SIG-M5 treated with dmso at 0.1 percent for 504 hours (cell line): ENCODE measurements around the gene PSAP.

Source experiments
- DNase-seq: peaks from one replicate; lab custom pipeline; 2025; ENCODE audit not compliant: unreplicated experiment; lab: John Stamatoyannopoulos, UW

The PSAP gene

DNA sequence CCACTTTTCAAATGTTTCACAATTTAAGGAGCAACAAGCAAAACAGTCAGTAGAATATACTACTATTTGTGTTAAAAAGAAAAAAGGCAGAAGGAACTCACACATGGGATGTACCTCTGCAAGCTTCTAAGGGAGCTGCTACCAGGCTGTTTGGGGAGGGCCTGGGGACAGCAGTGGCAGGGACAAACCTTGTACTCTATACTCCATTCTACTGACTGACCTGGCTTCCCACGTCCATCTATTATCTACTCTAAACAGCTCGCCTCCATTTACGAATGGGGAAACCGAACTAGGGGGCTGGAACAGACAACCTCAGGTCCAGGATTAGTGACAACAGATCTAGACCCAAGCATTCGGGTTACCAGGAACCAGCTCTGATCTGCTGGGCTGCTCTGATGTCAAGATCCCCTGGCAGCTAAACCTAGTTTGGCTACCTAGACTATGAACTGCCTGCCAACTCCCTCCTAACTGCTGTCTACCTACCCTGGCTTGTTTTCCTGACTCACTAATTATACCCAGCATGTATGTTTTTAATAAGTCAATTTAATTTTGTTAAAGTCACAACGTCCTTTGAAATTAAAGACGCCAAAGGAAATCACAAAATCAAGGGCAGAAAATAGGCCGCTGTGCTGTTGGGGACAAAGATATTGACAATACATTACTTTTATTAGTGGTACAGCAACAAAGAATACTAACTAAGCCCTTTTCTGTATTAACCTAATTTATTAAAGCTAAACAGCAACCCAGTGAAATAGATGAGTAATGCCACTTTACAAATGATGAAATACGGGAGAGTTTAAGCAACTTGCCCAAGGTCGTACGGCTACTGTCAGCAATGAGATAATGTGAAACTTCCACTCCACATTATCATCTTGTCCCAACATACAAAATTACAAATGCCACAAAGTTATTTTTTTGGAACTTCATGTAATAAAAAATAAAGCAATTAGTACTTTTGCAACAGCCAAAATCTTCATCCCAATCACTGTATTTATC lies 5.3 kb downstream of the PSAP start:
- peak; percentile 24 for DNase-seq

DNA sequence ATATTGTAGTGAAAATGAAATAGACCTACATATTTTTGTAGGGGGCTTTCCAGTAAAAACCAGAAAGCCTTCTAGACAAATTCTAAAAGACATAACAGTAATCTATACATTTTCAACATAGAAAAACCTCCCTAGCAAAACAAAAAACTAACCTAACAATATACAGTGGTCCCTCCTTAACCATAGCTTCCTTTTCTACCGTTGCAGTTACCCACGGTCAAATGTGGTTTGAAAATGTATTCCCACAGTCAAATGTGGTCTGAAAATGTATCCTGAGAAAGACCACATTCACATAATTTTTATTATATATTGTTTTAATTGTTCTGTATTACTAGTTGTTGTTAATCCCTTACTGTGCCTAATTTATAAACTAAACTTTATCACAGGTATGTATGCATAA lies 6.4 kb downstream of the PSAP start:
- no peak for DNase-seq

DNA sequence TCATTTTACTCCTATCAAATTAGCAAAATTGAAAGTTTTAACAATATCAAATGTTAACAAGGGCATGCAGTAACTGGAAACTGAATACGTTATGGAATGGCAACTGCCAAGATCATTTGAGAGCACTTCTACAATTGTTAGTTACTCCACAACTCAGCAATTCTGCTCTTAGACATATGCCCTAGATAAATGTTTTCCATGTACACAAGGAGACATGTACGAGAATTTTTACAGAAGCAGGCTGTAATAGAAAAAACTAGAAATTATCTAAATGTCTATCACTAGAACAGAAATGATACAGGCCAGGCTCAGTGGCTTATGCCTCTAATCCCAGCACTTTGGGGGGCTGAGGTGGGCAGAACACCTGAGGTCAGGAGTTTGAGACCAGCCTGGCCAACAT lies 7.0 kb downstream of the PSAP start:
- DNase-seq, result no peak

DNA sequence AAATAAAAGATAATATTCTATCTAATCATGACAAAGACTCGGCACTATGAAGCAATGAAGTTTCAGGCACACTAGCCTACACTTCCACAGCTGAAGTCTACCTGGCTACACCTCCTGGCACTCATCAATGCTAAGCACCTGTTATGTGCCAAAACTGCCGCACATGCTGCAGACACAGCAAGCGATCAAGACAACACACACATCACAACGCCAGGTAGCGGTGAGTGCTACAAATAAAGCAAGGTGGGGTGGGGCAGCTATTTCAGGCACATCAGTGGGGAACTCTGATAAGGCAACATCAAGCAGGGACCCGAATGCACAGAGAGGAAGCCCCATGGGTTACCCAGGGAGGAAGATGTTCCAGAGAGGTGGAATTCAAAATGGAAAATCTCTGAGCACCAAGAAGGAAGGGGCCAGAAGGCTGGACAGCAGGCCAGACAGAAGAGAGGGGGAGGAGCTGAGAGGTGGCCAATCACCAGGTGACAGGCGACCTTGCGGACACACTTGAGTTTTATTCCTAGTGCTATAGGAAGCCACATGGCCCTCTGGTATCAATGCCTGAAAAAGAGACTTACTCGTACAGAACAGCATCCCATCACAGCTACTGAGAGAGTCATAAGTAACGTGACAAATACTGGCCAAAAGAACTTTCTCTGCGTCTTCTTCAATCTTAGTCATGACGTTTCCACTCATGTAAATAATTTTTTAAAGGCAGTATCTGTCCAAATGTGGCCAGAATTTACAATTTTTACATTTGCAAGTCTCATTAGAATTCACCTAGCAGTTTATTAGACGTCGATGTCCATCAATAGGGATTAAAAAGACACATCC lies 8.0 kb downstream of the PSAP start:
- no peak for DNase-seq

DNA sequence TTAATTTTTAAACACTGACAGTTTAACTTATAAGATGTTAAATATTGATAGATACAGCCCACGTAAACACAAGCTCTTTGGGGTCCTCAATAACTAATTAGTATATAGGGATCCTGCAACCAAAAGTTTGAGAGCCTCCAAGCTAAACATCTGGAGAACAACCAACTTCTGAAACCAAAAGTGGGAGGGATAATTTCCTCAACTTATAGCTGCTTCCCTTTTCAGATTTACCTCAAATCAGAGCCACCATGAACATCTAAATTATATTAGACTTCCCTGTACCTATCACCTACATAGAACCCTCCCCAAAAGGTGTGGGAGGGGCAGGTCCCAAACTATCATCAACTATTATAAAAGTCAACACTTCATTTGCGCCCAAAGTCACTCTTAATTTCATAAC lies 8.6 kb downstream of the PSAP start:
- no peak for DNase-seq

DNA sequence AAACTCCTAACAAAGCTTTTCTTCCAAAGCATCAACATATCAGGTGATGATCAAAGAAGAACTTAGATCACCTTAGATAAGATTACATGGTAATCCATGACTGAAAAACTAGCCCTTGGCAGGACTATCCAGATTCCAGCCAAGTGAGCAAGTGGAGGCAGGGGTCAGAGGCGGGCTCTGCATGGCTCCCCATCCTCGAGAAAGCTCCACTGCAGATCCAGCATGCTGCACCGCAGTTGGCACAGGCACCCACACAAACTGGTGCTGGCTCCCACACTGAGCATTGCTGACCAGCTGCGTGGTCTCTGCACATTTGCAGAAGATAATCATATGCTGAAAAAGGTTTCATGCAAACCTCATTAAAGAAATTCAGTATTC lies 10.1 kb downstream of the PSAP start:
- no peak for DNase-seq

DNA sequence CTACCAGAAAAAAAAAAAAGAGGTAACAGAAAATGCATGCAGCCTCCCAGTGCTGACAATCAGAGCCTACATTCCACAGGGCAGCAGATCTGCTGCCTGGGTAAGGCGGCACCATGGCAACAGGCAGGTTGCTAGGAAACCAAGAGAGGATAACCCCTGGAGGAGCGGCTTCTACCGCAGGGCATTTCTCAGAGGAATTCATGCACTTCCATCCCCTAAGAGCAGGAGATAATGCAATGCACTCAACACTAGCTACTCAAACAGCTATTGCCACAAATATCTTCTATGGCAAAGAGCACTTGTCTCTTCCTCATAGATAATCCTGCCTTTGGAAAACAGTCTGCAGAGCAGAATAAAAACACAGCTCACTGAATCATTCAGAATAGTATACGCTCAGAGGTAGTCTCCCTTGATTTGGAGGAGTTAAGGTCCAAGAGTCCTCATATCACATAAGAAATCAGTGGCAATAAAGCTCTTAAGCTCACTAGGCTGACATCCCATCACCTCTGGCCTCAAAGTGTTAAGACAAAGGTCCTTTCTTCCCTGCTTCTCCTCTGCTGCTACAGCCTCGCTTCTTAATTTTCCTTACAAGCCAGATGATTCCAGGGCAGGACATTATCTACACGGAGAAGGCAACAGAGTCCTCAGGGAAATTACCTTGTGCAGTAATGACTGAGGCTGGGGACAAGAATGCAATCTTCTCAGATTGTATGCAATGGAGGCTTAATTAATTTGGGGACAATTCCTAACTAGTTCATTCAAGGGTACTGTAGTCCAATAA lies 10.7 kb downstream of the PSAP start:
- peak; percentile 20 for DNase-seq

DNA sequence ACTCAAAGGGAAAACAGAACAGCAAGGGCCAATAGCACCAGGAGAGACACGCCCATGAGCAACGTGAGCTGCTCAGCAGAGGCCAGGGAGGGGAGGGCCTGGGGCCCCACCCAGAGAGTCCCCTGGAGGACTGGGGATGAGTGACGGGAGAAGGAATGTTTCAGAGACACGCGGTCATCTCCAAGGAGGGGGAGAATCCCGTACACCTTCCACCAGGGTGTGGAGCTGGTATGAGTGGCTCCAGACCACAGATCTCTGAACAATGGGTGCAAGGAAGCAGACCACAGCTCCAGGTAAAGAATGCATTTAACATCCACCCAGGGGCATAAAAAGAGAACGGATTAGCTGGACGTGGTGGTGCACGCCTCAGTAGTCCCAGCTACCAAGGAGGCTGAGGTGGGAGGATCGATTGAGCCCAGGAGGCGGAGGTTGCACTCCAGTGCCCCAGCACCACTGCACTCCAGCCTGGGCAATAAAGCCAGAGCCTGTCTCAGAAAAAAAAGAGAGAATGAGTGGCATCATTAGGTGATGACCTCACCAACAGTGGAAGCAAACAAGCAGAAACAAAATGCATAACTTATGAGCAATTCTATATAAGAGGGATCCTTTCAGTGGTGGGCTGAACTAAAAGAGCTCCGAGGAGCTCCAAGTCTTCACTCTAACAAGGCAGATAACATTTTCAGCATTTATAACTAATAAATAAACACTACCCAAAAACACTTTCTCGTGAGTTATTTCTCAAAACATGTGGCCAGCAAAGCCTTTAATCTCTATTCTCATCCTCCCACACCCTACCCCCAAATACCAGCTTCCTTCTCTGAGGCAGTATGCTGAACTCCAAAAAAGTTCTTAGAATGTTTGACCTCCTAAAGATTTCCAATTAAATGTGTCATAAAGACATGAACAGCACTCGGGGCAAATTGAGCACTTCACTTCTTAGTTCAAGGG lies 12.5 kb downstream of the PSAP start:
- no peak for DNase-seq

DNA sequence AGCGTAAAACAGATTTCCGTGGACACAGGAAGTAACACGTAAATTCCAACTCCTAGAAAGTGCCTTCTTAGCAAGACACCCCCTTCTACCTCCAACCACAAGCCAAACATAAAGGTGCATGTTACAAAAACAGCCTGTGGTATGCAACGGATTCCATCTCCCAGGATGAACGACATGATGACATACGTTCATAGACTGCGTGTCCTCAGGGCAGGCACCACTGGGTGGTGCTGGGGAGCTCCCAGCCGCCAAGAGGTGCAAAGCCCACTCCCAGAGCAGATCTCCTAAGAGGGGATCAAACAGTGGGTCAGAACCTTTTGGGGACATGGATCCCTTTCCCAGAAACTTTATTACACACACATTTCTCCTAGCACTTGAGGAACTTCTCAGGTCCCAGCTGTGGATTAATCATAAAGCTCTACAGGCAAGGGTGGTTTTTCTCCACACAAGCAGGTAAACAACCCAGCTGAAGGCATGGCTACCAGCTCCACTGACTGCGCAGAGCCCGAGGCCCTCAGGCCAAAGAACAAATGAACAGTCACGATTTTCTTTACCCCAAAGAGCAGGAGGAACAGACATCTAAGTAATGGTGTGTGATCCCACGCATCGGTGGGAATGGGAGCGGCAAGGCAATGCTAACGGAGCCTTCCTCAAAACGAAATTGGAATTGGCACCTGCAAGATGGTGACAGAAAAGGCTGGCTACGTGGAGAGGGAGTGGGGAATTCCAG lies 13.8 kb downstream of the PSAP start:
- DNase-seq, result no peak

DNA sequence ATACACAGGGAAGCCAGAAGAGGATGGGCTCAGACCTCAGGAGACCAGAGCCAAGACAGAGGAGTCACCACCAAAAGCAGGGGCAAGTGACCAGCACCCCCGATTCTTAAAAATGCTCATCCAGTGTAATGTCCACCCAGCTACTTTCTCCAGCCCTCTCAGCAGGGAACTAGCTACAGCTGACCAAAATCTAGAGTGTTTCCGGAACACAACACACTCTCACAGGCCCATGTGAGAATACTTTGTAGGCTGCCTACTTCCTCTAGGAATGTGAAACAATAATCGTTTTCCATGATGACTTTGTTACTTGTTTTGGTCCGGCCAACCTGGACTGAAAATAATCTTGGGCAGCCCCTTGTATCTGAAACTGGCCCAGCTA lies 14.5 kb downstream of the PSAP start:
- DNase-seq, result no peak

DNA sequence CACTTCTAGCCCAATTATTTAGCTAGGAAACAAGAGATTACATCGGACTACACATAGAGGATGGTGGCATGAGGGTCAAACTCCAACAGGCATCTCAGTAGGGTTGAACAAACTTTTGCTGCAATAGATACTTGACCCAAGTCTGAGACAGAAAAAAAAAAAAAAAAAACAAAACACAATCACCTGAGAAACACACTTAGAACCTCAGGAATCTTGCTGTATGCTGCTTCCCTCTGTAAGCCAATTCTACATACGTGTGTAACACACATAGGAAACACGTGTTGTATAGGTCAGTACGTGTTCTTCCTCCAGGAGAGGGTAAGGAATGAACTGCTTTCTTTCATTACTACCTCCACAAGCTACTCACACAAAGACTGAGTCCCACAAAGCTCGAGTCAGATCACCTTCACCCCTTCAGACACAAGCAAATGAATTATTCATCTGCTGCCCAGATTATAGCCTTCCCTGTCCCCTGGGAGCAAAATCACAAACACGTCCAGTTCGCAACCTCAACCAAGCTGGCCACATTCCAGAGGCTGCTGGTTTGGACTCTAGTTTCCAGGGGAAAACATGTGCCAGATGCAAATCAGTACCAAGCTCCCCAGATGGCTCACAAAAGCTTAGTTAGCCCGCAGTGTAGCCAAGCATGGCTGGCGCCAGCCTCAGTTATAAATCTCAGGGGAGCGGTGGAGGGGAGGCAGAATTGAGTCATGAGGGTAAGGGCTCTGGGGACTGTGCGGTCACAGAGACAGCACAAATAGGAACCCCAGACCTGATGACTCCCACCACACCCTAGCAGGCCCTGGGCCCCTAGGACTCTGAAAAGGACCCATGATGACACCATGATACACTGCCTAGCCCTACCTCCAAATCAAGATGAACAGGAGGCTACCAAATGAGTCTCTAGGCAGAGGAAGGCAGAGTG lies 15.1 kb downstream of the PSAP start:
- DNase-seq, result no peak

DNA sequence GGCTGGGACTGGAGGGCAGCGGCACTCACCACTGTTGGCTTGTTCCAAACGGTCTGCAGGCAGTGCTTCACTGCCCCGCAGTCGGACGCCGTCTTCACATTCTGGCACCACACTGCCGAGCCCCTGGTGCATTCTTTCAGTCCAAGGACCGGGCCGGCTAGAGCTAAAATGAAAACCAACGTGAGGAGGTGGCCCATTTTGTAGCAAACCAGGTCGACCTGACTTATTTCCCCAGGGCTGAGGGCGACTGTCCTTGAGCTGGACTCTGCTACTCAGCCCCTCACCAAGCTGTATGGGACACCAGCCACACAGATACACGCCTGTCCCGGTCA lies 16.7 kb downstream of the PSAP start:
- no peak for DNase-seq

DNA sequence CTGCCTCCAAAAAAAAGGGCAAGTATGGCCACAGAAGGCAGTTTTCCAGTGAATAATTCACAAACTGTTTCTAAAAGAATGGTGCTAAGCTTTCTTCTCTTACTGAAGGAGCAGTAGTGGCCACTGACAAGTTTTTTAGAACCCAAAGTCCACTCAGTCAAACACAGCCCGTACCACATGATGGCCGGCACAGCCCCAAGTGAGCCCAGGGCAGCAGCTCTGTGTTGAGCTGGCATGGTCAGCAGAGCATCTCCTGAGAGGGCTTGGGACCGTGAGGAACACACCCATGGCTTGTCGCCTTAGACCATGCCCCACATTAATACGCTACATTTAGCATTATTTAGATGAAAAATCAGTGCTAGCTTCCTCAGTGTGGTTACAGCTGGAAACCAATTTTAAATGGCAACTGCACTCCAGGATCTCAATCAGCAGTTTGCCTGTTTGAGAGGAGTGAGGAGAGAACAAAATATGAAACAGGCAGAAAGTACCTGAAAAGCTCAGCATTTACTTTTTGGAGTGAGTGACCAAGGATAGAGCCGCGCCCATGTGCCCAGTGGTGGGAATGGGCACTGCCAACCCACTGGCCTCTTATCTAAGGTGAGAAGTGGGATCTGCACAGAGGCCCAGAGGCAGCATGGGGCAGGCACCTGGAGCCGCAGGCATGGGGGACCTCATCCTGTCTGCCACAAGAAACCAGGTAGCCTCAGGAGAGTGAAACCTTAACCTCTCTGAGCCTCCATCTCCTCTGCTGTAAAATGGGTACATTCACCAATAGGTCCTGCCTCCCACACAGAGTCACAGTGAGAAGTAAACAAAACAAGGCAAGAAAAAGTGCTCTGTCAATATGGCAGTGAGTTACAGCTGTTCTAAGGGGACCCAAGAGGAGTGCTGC lies 17.4 kb downstream of the PSAP start:
- DNase-seq, result no peak

DNA sequence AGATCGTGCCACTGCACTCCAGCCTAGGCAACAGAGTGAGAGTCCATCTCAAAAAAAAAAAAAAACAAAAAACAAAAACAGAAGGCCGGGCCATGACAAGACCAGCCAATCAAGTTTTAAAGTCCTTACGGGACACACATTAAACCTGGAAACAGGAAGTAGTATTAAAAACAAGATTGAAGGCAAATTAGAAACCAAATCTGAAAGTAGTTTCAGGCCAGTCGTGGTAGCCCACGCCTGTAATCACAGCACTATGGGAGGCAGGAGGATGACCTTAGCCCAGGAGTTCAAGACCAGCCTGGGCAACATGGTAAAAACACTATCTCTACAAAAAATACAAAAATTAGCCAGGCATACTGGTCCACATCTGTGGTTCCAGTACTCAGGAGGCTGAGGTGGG lies 18.1 kb downstream of the PSAP start:
- no peak for DNase-seq

DNA sequence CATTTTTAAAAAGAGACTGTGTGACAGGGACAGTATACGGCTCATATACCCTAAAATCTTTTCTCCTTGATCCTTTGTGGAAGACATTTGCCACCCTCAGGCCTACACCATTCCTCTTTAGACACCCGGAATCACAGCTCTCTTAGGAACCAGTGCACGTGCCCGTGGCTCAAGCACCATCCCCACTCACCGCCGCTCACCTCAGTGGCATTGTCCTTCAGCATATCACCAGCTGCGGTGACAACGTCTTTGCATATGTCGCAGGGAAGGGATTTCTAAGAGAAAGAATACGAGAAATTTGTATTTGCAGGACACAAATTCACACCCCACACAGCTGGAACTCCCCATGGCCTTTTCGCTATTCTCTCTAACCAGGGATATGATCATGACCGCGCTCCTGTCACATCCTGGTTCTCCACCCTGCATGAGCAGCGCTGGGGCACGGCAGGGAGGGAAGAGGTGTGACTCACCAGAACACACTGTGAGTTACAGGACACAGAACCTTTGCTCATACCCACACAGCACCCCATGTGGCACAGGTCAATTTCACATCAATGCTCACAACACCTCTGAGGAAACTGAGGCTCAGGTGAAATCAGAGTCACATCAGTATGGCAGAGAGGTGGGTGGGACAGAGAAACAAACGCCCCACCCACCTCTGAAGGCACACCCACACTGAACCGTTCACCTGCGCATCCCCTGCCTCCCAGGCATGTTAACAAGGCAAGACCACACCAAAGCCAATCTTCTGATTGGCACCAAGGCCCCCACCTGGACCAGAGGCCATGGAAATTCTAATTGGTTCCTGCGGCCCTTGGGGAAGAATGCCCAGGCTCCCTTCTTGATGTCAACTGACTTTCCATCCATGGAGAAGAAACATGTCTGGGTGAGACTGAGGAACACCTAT lies 19.2 kb downstream of the PSAP start:
- no peak for DNase-seq

DNA sequence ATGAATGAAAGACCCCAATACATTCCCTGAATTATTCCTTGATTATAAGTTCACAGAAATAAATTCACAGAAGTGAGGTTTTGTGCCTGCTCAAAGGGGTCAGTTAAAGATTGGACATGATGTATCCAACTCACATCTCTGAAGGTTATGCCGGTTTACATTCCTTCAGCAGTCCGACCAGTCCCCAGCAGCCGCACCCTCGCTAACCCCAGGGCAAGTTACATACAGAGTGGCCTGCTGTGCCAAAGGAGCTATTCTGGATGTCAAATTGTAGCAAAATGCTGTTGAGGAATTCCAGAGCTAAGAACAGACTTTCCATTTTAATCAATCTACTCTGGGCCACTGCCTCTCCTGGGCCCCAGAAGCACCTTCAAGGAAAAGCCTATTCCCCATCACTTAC lies 20.3 kb downstream of the PSAP start:
- no peak for DNase-seq

DNA sequence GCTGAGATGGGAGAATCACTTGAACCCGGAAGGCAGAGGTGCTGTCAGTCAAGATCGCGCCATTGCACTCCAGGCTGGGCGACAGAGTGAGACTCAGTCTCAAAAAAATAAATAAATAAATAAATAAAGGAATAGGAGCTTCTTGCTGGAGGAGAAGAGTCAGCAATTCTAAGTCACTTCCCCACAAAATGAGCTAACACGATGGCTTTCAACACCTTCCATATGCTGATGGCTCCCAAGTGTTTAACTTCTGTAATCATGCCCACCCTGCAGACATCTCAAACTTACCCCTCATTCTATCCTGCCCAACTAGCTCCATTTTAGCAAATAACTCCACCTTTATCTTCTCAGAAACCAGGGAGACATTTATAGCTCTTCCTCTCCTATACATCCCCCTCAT lies 21.2 kb downstream of the PSAP start:
- no peak for DNase-seq
